ENCODE measurements around the gene DACH1. TPM values are rescaled to one million over a fixed set of nuclear protein-coding genes. Genes with fewer than 3 reads are reported as not detected.
A peak's percentile ranks its signal among the peaks of the same experiment; 100 is the strongest.

The DACH1 gene
- total RNA-seq (2021; fragmentation: NEBNext Ultra II Directional; extraction: Animal tissue kit (Norgen Biotek cat#: 25700)): 0.57 and 0.67 TPM in 2 replicates
- polyA plus RNA-seq (2011; rRNA removed): 0.12 and 0.27 TPM in 2 replicates
- polyA plus RNA-seq (2011; cell fraction: cytosol; rRNA removed): 0.19 TPM
- 0.30 TPM for polyA plus RNA-seq (2011; cell fraction: nucleus; rRNA removed)
- polyA plus RNA-seq (2012, experiment 1 of 2): 0.19 to 0.47 TPM (median 0.33 TPM) in 4 replicates
- 0.10 TPM for polyA plus RNA-seq (2012, experiment 2 of 2)
- 0.41 TPM for polyA plus RNA-seq (2013, experiment 1 of 2)
- polyA plus RNA-seq (2013, experiment 2 of 2): 0.24 TPM
- 0.37 and 0.69 TPM in 2 replicates for polyA minus RNA-seq (2011; rRNA and poly(A)+ RNA removed)
- polyA minus RNA-seq (2011; cell fraction: cytosol; rRNA and poly(A)+ RNA removed): not detected
- 1.4 TPM for polyA minus RNA-seq (2011; cell fraction: nucleus; rRNA and poly(A)+ RNA removed)
- long read RNA-seq, experiment 1: 0 reads
- long read RNA-seq, experiment 2: 0 reads

- Histone ChIP-seq H3K4ac (replicated peaks; ENCODE audit: insufficient read length, low read depth, low read length) (no peak within 1 kb of the TSS), H3K56ac (replicated peaks; ENCODE audit: insufficient read length, low read depth, low read length) (no peak within 1 kb of the TSS), H3K9ac (replicated peaks in 1 of 4; ENCODE audit: extremely low read depth in 1 of 4, low read depth in 3 of 4, low read length in 3 of 4) (peak within 1 kb of the TSS in 1 of 4 experiments; percentile 55; a peak in 1 of 7 replicates), H3K18ac (ENCODE audit: extremely low read depth, low read length) (no peak within 1 kb of the TSS), H3K9me3 (ENCODE audit: insufficient read depth in 2 of 2, low read depth in 1 of 2, low read length in 1 of 2) (no peaks in the 10 kb centered on the region), H4K5ac (ENCODE audit: insufficient read length, low read depth, low read length) (no peak within 1 kb of the TSS), H3K36me3 (ENCODE audit: control insufficient read depth in 2 of 4, insufficient read depth in 4 of 4, low read length in 3 of 4) (no peaks in the 10 kb centered on the region), H2BK20ac (ENCODE audit: low read length) (no peak within 1 kb of the TSS), H3K4me2 (ENCODE audit: insufficient read depth in 1 of 2, low read depth in 2 of 2, low read length in 2 of 2) (peak within 1 kb of the TSS; percentile 80 to 91), H2BK15ac (ENCODE audit: low read length) (no peak within 1 kb of the TSS), H3K4me1 (replicated peaks in 1 of 4; ENCODE audit: control insufficient read depth in 3 of 4, insufficient read depth in 4 of 4, low read length in 3 of 4) (peaks cover 2 to 5% (median 4%) of the 10 kb centered on the region in 4 experiments; a peak in 5 of 7 replicates), H2BK12ac (ENCODE audit: low read depth, low read length) (no peak within 1 kb of the TSS), H2AFZ (ENCODE audit: low read length) (peak within 1 kb of the TSS; percentile 85; the same call in 1 of the 2 replicates), H3K79me1 (ENCODE audit: low read depth, low read length) (no peaks in the 10 kb centered on the region), H3K27me3 (replicated peaks in 1 of 4; ENCODE audit: control insufficient read depth in 3 of 4, extremely low read depth in 1 of 4, insufficient read depth in 3 of 4, low read length in 3 of 4) (peaks cover 13 to 66% (median 47%) of the 10 kb centered on the region in 4 experiments), H2AK5ac (ENCODE audit: low read depth, low read length) (no peak within 1 kb of the TSS), H3K27ac (ENCODE audit: low read depth, low read length) (no peak within 1 kb of the TSS), H4K20me1 (replicated peaks in 1 of 2; ENCODE audit: control insufficient read depth in 1 of 2, insufficient read depth in 2 of 2, low read length in 2 of 2) (no peaks in the 10 kb centered on the region), H3K79me2 (ENCODE audit: control insufficient read depth in 1 of 2, insufficient read depth in 2 of 2, low read length in 2 of 2) (no peaks in the 10 kb centered on the region), H3K23ac (ENCODE audit: insufficient read length) (no peak within 1 kb of the TSS), H4K91ac (replicated peaks; ENCODE audit: insufficient read length, low read length) (no peak within 1 kb of the TSS), H2BK5ac (ENCODE audit: low read depth, low read length) (no peak within 1 kb of the TSS), H2BK120ac (replicated peaks; ENCODE audit: low read depth, low read length) (no peak within 1 kb of the TSS), H3K23me2 (ENCODE audit: low read depth, low read length) (peaks cover 30% of the 10 kb centered on the region; the same call in 1 of the 2 replicates), H4K8ac (ENCODE audit: extremely low read depth, insufficient read depth, low read length) (no peak within 1 kb of the TSS), H3K14ac (ENCODE audit: insufficient read length) (no peak within 1 kb of the TSS), H3K4me3 (ENCODE audit: extremely low read depth in 1 of 4, insufficient read depth in 2 of 4, low read depth in 3 of 4, low read length in 4 of 4) (peak within 1 kb of the TSS; percentile 65 to 92 (median 74))
- CTCF ChIA-PET (ENCODE audit: partially characterized antibody): interaction anchor here (0.6 to 3.6 kb wide), 7 partner anchors 10 to 517 kb away, joined by 3 to 24 read pairs (median 3); no protein-coding TSS in a partner anchor
- DNase-seq (ENCODE audit: low read depth in 1 of 2, low spot score in 2 of 2) (peak in 1 of 2 experiments; percentile 59), FAIRE-seq (no peak)
- POLR2A ChIA-PET (ENCODE audit: partially characterized antibody): interaction anchor here (0.9 to 1.3 kb wide), 2 partner anchors 10 to 13 kb away, joined by 4 to 5 read pairs; no protein-coding TSS in a partner anchor
- WGBS, 2 experiments (ENCODE audit: extremely low coverage in 1 of 2, insufficient coverage in 1 of 2, insufficient read length in 1 of 2, insufficient replicate concordance in 2 of 2, low coverage in 1 of 2, low lambda C conversion rate in 2 of 2, missing lambda C conversion rate in 1 of 2): 2% methylated on average over 22 of the region's 30 CpGs; no CpG with 5 or more reads in 1 of the 2 experiments
- no peak for TF ChIP-seq CBX5 (IDR thresholded peaks at IDR 0.05; ENCODE audit: low read depth, low read length)
- TF ChIP-seq TAF1 (IDR thresholded peaks at IDR 0.05; ENCODE audit: low read depth, low read length): no peak
- TF ChIP-seq ASH2L (IDR thresholded peaks at IDR 0.05; ENCODE audit: low read length): peak; percentile 65
- 0 out of 2 replicates have a peak, but pooled peaks have one; percentile 40 for TF ChIP-seq KDM1A (IDR thresholded peaks at IDR 0.05; ENCODE audit: borderline replicate concordance, low read length)
- peak; percentile 58 for TF ChIP-seq RNF2 (IDR thresholded peaks at IDR 0.05; ENCODE audit: borderline replicate concordance, low read depth, low read length, missing control alignments, poor library complexity, severe bottlenecking)
- no peak for TF ChIP-seq ATF2 (IDR thresholded peaks at IDR 0.05; ENCODE audit: low read length)
- no peak for TF ChIP-seq POU5F1 (IDR thresholded peaks at IDR 0.05; ENCODE audit: low read depth, low read length)
- no peak for TF ChIP-seq NRF1 (IDR thresholded peaks at IDR 0.05; ENCODE audit: low read depth, low read length)
Measured at GRCh38 chr13:71867131-71867814, at the start of gene DACH1. Gene DACH1 (minus strand): TSS chr13:71867204.

Data from H1 (cell line).